Neural progenitor cell (in vitro differentiated cells): ENCODE measurements around the gene ETFA. TPM values are rescaled to one million over a fixed set of nuclear protein-coding genes. Genes with fewer than 3 reads are reported as not detected.

Source experiments
- DNase-seq: peaks from one replicate; pipeline ENCODE4 v3.0.0-alpha.2; 2016; ENCODE audit warnings: low spot score
- H2AFZ ChIP-seq: fragments of 200-600 bp; sonication (generic); replicated peaks from 2 replicates; pipeline ENCODE4 v1.6.1; 2016; ENCODE audit warnings: antibody characterized with exemption
- H3F3A ChIP-seq: fragments of 200-600 bp; sonication (generic); 2 replicates; pipeline ENCODE4 v1.6.1; 2016; ENCODE audit warnings: antibody characterized with exemption, low read depth
- H3K27ac ChIP-seq: fragments of 200-600 bp; sonication (generic); 2 replicates; pipeline ENCODE4 v1.5.1; 2016; ENCODE audit warnings: mild to moderate bottlenecking
- H3K27me3 ChIP-seq: fragments of 200-600 bp; sonication (generic); 2 replicates; pipeline ENCODE4 v1.6.1; 2016; ENCODE audit warnings: mild to moderate bottlenecking, moderate library complexity
- H3K36me3 ChIP-seq: fragments of 200-600 bp; sonication (generic); 2 replicates; pipeline ENCODE4 v1.5.1; 2016
- H3K4me1 ChIP-seq: fragments of 200-600 bp; sonication (generic); 2 replicates; pipeline ENCODE4 v1.6.1; 2016; ENCODE audit warnings: mixed run types
- H3K4me2 ChIP-seq: fragments of 200-600 bp; sonication (generic); 2 replicates; pipeline ENCODE4 v1.6.1; 2016
- H3K4me3 ChIP-seq: fragments of 200-600 bp; sonication (generic); 2 replicates; pipeline ENCODE4 v1.5.1; 2016
- H3K79me2 ChIP-seq: fragments of 200-600 bp; sonication (generic); 2 replicates; pipeline ENCODE4 v1.6.1; 2016; ENCODE audit warnings: low read depth
- H3K9ac ChIP-seq: fragments of 200-600 bp; sonication (generic); 2 replicates; pipeline ENCODE4 v1.6.1; 2016
- H3K9me3 ChIP-seq: fragments of 200-600 bp; sonication (generic); 2 replicates; pipeline ENCODE4 v1.5.1; 2016; ENCODE audit warnings: low read depth
- H4K20me1 ChIP-seq: fragments of 200-600 bp; sonication (generic); 2 replicates; pipeline ENCODE4 v1.6.1; 2016; ENCODE audit warnings: low read depth
- H3K27ac Mint-ChIP-seq: 3 replicates; pipeline ENCODE4 v1.8.0; 2021; ENCODE audit warnings: mixed read lengths
- H3K27me3 Mint-ChIP-seq: 2 replicates; pipeline ENCODE4 v1.8.0; 2022; ENCODE audit warnings: low read depth, mild to moderate bottlenecking, inconsistent platforms, moderate library complexity, mixed read lengths; ENCODE audit not compliant: insufficient read depth
- H3K36me3 Mint-ChIP-seq: 3 replicates; pipeline ENCODE4 v1.8.0; 2021; ENCODE audit warnings: mixed read lengths
- H3K4me1 Mint-ChIP-seq: 3 replicates; pipeline ENCODE4 v1.8.0; 2021; ENCODE audit warnings: mixed read lengths
- H3K4me3 Mint-ChIP-seq: 3 replicates; pipeline ENCODE4 v1.8.0; 2021; ENCODE audit warnings: mild to moderate bottlenecking, moderate library complexity, mixed read lengths
- H3K9me3 Mint-ChIP-seq: 3 replicates; pipeline ENCODE4 v1.8.0; 2020; ENCODE audit warnings: mixed read lengths
- CTCF ChIP-seq: fragments of 200-600 bp; sonication (generic); IDR thresholded peaks from 2 replicates; pipeline ENCODE4 v1.5.1; 2017; ENCODE audit warnings: antibody characterized with exemption, mild to moderate bottlenecking
- EZH2 ChIP-seq: fragments of 200-600 bp; sonication (generic); IDR thresholded peaks from 2 replicates; pipeline ENCODE4 v1.6.1; 2017; ENCODE audit warnings: antibody characterized with exemption, mild to moderate bottlenecking, moderate library complexity
- EZH2phosphoT487 ChIP-seq: fragments of 200-600 bp; sonication (generic); IDR thresholded peaks from 2 replicates; pipeline ENCODE4 v1.6.1; 2017; ENCODE audit warnings: antibody characterized with exemption
- total RNA-seq: library from RNA; depleted of rRNA; stranded (reverse); fragments of >200 nt; gene quantifications from 2 replicates; pipeline ENCODE4 v1.2.3, GENCODE V29; 2015; ENCODE audit warnings: low replicate concordance

ETFA gene
- total RNA-seq, 1 donor from 2014 or later, result 99.3 TPM

GRCh38 chr15:76201536-76202255, 109.6 kb downstream of the ETFA start:
- Histone ChIP-seq H3K9ac (no peak overlapping the region), H3K4me3 (no peak overlapping the region), H3K4me1 (peaks cover 12% of the 10 kb centered on the region), H3K79me2 (no peaks in the 10 kb centered on the region), H3K36me3 (no peaks in the 10 kb centered on the region), H3K4me2 (no peak overlapping the region), H3K27ac (no peak overlapping the region), H3K27me3 (no peaks in the 10 kb centered on the region), H2AFZ (no peak overlapping the region), H3F3A (no peaks in the 10 kb centered on the region), H3K9me3 (no peaks in the 10 kb centered on the region), H4K20me1 (no peaks in the 10 kb centered on the region)
- no peak overlapping the region for H3K4me3 Mint-ChIP-seq
- DNase-seq, result no peak
- H3K4me1 Mint-ChIP-seq, result peaks cover 27% of the 10 kb centered on the region
- no peaks in the 10 kb centered on the region for H3K9me3 Mint-ChIP-seq
- no peak for TF ChIP-seq EZH2
- TF ChIP-seq EZH2phosphoT487, result no peak
- TF ChIP-seq CTCF, result no peak
- H3K36me3 Mint-ChIP-seq, result peaks cover 2% of the 10 kb centered on the region
- H3K27me3 Mint-ChIP-seq, result peaks cover 5% of the 10 kb centered on the region
- no peak overlapping the region for H3K27ac Mint-ChIP-seq

DNA sequence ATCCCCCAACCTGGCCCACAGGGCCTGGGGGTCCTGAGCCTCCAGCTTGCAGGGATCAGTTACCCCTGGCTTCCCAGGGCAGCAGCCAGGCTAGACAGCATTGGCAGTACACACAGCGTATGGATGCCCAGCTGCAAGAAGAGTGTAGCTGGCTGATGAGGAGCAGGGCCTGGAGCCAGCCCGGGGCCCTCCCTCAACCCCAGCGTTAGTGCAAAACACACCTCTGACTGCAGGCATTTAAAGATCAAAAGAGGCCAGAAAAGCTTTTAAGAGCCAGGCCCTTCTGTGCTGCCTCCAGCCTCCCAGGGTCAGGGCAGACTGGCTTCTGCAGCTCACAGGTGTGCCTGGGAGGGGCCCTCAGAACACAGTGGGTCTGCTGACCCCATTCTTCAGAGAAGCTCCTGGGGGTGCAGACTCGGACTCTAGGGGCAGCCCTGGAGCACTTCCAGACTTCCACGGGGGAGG, 110.6 kb downstream of the ETFA start:
- Mint-ChIP-seq H3K36me3 (peaks cover 2% of the 10 kb centered on the region), H3K4me1 (peaks cover 37% of the 10 kb centered on the region), H3K27me3 (peaks cover 5% of the 10 kb centered on the region), H3K9me3 (no peaks in the 10 kb centered on the region), H3K4me3 (no peak overlapping the region), H3K27ac (peak overlapping the region; percentile 60)
- DNase-seq, result no peak
- no peak overlapping the region for H3K4me3 ChIP-seq
- H3K4me2 ChIP-seq, result peak overlapping the region; percentile 35
- no peaks in the 10 kb centered on the region for H3K79me2 ChIP-seq
- H3K9me3 ChIP-seq, result no peaks in the 10 kb centered on the region
- no peaks in the 10 kb centered on the region for H3F3A ChIP-seq
- H3K27me3 ChIP-seq, result no peaks in the 10 kb centered on the region
- TF ChIP-seq CTCF (no peak), EZH2 (no peak), EZH2phosphoT487 (no peak)
- H3K27ac ChIP-seq, result no peak overlapping the region
- H3K9ac ChIP-seq, result no peak overlapping the region
- no peaks in the 10 kb centered on the region for H3K36me3 ChIP-seq
- H3K4me1 ChIP-seq, result peaks cover 12% of the 10 kb centered on the region
- no peaks in the 10 kb centered on the region for H4K20me1 ChIP-seq
- no peak overlapping the region for H2AFZ ChIP-seq

- H3K27ac ChIP-seq, result no peak overlapping the region
- TF ChIP-seq CTCF, result no peak
- no peak for TF ChIP-seq EZH2phosphoT487
- no peak for TF ChIP-seq EZH2
- no peaks in the 10 kb centered on the region for H3F3A ChIP-seq
- H2AFZ ChIP-seq, result no peak overlapping the region
- no peak overlapping the region for H3K4me2 ChIP-seq
- H3K36me3 Mint-ChIP-seq, result peaks cover 2% of the 10 kb centered on the region
- no peaks in the 10 kb centered on the region for H3K79me2 ChIP-seq
- no peaks in the 10 kb centered on the region for H3K27me3 ChIP-seq
- H3K4me3 Mint-ChIP-seq, result no peak overlapping the region
- DNase-seq, result no peak
- no peaks in the 10 kb centered on the region for H4K20me1 ChIP-seq
- peaks cover 12% of the 10 kb centered on the region for H3K4me1 ChIP-seq
- H3K27me3 Mint-ChIP-seq, result peaks cover 5% of the 10 kb centered on the region
- no peak overlapping the region for H3K9ac ChIP-seq
- no peak overlapping the region for H3K4me3 ChIP-seq
- no peaks in the 10 kb centered on the region for H3K9me3 ChIP-seq
- H3K27ac Mint-ChIP-seq, result no peak overlapping the region
- H3K36me3 ChIP-seq, result no peaks in the 10 kb centered on the region
- peaks cover 42% of the 10 kb centered on the region for H3K4me1 Mint-ChIP-seq
- H3K9me3 Mint-ChIP-seq, result no peaks in the 10 kb centered on the region
Observed at GRCh38 chr15:76200083-76200465, 111.2 kb downstream of the ETFA start.
